ENCODE measurements around the gene LCN10. TPM values are rescaled to one million over a fixed set of nuclear protein-coding genes. Genes with fewer than 3 reads are reported as not detected.
A peak's percentile ranks its signal among the peaks of the same experiment; 100 is the strongest.
"Not testable (repeated sequence)": the region's sequence is repeated elsewhere in the genome, so short reads cannot be mapped to it uniquely, and the experiment has no call there.

Gene LCN10
- total RNA-seq, 1 experiment from 2014 or later: 1.5 TPM

- H2BK20ac ChIP-seq (ENCODE audit: low read depth, low read length, poor library complexity, severe bottlenecking): no peak within 1 kb of the TSS
- no peaks in the 10 kb centered on the region for H4K20me1 ChIP-seq (ENCODE audit: control insufficient read depth, insufficient read depth, insufficient read length)
- peaks cover 8% of the 10 kb centered on the region for H3K79me1 ChIP-seq (ENCODE audit: insufficient read depth, low read depth, low read length, poor library complexity, severe bottlenecking)
- no peak within 1 kb of the TSS for H2BK5ac ChIP-seq (ENCODE audit: insufficient read length, low read length)
- H4K8ac ChIP-seq (replicated peaks; ENCODE audit: insufficient read length, low read depth, low read length): no peak within 1 kb of the TSS
- no peak within 1 kb of the TSS for H2BK120ac ChIP-seq (ENCODE audit: low read depth, low read length, poor library complexity, severe bottlenecking)
- H2BK15ac ChIP-seq (ENCODE audit: low read depth, low read length): no peak within 1 kb of the TSS
- no peaks in the 10 kb centered on the region; the same call in 1 of the 2 replicates for H3K4me1 ChIP-seq (ENCODE audit: insufficient read depth, low read length)
- Mint-ChIP-seq H3K4me3 (peak within 1 kb of the TSS; percentile 70 to 85), H3K27me3 (ENCODE audit: low read depth) (peaks cover 40% of the 10 kb centered on the region), H3K27ac (peak within 1 kb of the TSS in 1 of 3 experiments; percentile 44; a peak in 1 of 7 replicates), H3K9me3 (no peaks in the 10 kb centered on the region), H3K36me3 (ENCODE audit: insufficient read depth in 1 of 3, low read depth in 3 of 3) (peaks cover 0 to 5% (median 4%) of the 10 kb centered on the region in 3 experiments; a peak in 3 of 7 replicates), H3K4me1 (peaks cover 3 to 10% of the 10 kb centered on the region in 2 experiments)
- peak; percentile 75 for DNase-seq
- no peak within 1 kb of the TSS for H2BK12ac ChIP-seq (ENCODE audit: insufficient read length, low read depth, low read length)
- no peak within 1 kb of the TSS for H3K27ac ChIP-seq (ENCODE audit: insufficient read length, low read depth, low read length)
- no peaks in the 10 kb centered on the region for H3K9me3 ChIP-seq (ENCODE audit: control insufficient read depth, low read depth, low read length)
- no peak within 1 kb of the TSS for H2AFZ ChIP-seq (ENCODE audit: low read length)
- peak within 1 kb of the TSS; percentile 70 for H3K4me2 ChIP-seq (ENCODE audit: insufficient read depth, insufficient read length, low read length)
- H3K79me2 ChIP-seq (ENCODE audit: insufficient read depth, low read length): peaks cover 4% of the 10 kb centered on the region; the same call in 1 of the 2 replicates
- H3K23ac ChIP-seq (ENCODE audit: insufficient read length, low read depth, low read length): no peak within 1 kb of the TSS
- no peak within 1 kb of the TSS for H2AK5ac ChIP-seq (ENCODE audit: insufficient read length, low read length)
- H3T11ph ChIP-seq (ENCODE audit: low read length): no peak within 1 kb of the TSS
- WGBS (ENCODE audit: extremely low coverage, insufficient read length, low lambda C conversion rate): no CpG with 5 or more reads among the region's 119 CpGs
- TF ChIP-seq, protein P1, sequence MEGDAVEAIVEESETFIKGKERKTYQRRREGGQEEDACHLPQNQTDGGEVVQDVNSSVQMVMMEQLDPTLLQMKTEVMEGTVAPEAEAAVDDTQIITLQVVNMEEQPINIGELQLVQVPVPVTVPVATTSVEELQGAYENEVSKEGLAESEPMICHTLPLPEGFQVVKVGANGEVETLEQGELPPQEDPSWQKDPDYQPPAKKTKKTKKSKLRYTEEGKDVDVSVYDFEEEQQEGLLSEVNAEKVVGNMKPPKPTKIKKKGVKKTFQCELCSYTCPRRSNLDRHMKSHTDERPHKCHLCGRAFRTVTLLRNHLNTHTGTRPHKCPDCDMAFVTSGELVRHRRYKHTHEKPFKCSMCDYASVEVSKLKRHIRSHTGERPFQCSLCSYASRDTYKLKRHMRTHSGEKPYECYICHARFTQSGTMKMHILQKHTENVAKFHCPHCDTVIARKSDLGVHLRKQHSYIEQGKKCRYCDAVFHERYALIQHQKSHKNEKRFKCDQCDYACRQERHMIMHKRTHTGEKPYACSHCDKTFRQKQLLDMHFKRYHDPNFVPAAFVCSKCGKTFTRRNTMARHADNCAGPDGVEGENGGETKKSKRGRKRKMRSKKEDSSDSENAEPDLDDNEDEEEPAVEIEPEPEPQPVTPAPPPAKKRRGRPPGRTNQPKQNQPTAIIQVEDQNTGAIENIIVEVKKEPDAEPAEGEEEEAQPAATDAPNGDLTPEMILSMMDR (conservative IDR thresholded peaks at IDR 0.05): no peak
- H4K91ac ChIP-seq (ENCODE audit: insufficient read length, low read depth, low read length): no peak within 1 kb of the TSS
- H3K4ac ChIP-seq (ENCODE audit: low read depth, low read length): no peak within 1 kb of the TSS
- H3K14ac ChIP-seq (ENCODE audit: insufficient read depth, low read length): 0 out of 2 replicates have a peak within 1 kb of the TSS, but pooled peaks have one; percentile 74
- H3K18ac ChIP-seq (ENCODE audit: insufficient read length, low read depth, low read length): no peak within 1 kb of the TSS
- H4K5ac ChIP-seq (ENCODE audit: insufficient read length, low read depth, low read length): no peak within 1 kb of the TSS
- no peaks in the 10 kb centered on the region for H3K27me3 ChIP-seq (ENCODE audit: insufficient read depth, low read length)
- H3K23me2 ChIP-seq (ENCODE audit: insufficient read length, low read depth, low read length, poor library complexity, severe bottlenecking): peaks cover 12% of the 10 kb centered on the region
- H3K9ac ChIP-seq (ENCODE audit: extremely low read depth, insufficient read length, low read length): no peak within 1 kb of the TSS
- H3K56ac ChIP-seq (ENCODE audit: insufficient read length, low read depth, low read length): no peak within 1 kb of the TSS
These were observed 30.7 kb downstream of the LCN10 start, which contains the start of gene DIPK1B for GRCh38 chr9:136711751-136712689. DIPK1B (plus strand) TSS chr9:136712572; CDS start chr9:136712666, 94 bp downstream.

DNA sequence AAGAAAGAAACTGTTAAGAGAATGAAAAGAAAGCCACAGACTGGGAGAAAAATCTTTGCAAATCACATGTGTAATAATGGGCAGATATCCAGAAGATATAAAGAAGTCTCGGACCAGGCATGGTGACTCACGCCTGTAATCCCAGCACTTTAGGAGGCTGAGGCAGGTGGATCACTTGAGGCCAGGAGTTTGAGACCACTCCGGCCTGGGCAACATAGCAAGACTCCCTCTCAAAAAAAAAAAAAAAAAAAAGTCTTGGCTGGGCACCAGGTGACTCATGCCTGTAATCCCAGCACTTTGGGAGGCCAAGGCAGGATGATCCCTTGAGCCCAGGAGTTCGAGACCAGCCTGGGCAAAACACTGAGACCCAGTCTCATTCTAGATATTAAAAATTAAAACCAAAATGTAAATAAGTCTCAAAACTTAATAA is 31.5 kb downstream of the LCN10 start:
- peak; percentile 23 for DNase-seq
- Histone ChIP-seq H3K4me2 (ENCODE audit: insufficient read depth, insufficient read length, low read length) (peak overlapping the region; percentile 57), H3K23me2 (ENCODE audit: insufficient read length, low read depth, low read length, poor library complexity, severe bottlenecking) (peaks cover 12% of the 10 kb centered on the region)
- not testable (repeated sequence) for H3K27ac Mint-ChIP-seq; H4K91ac ChIP-seq (ENCODE audit: insufficient read length, low read depth, low read length); H3K36me3 Mint-ChIP-seq (ENCODE audit: insufficient read depth in 1 of 3, low read depth in 3 of 3); H2BK15ac ChIP-seq (ENCODE audit: low read depth, low read length); H2BK5ac ChIP-seq (ENCODE audit: insufficient read length, low read length); H3K27me3 ChIP-seq (ENCODE audit: insufficient read depth, low read length); H3K4me1 ChIP-seq (ENCODE audit: insufficient read depth, low read length); H3K18ac ChIP-seq (ENCODE audit: insufficient read length, low read depth, low read length); H3K9me3 ChIP-seq (ENCODE audit: control insufficient read depth, low read depth, low read length); H3K14ac ChIP-seq (ENCODE audit: insufficient read depth, low read length); H3K4ac ChIP-seq (ENCODE audit: low read depth, low read length); H2BK12ac ChIP-seq (ENCODE audit: insufficient read length, low read depth, low read length); H4K8ac ChIP-seq (replicated peaks; ENCODE audit: insufficient read length, low read depth, low read length); H3K9me3 Mint-ChIP-seq; H2AK5ac ChIP-seq (ENCODE audit: insufficient read length, low read length); H3T11ph ChIP-seq (ENCODE audit: low read length); H3K56ac ChIP-seq (ENCODE audit: insufficient read length, low read depth, low read length); H3K27ac ChIP-seq (ENCODE audit: insufficient read length, low read depth, low read length); H3K4me1 Mint-ChIP-seq; H3K9ac ChIP-seq (ENCODE audit: extremely low read depth, insufficient read length, low read length); H2AFZ ChIP-seq (ENCODE audit: low read length); H3K79me2 ChIP-seq (ENCODE audit: insufficient read depth, low read length); H4K20me1 ChIP-seq (ENCODE audit: control insufficient read depth, insufficient read depth, insufficient read length); H4K5ac ChIP-seq (ENCODE audit: insufficient read length, low read depth, low read length); H2BK20ac ChIP-seq (ENCODE audit: low read depth, low read length, poor library complexity, severe bottlenecking); H3K23ac ChIP-seq (ENCODE audit: insufficient read length, low read depth, low read length); H2BK120ac ChIP-seq (ENCODE audit: low read depth, low read length, poor library complexity, severe bottlenecking); H3K79me1 ChIP-seq (ENCODE audit: insufficient read depth, low read depth, low read length, poor library complexity, severe bottlenecking)
- no CpG with 5 or more reads among the region's 4 CpGs for WGBS (ENCODE audit: extremely low coverage, insufficient read length, low lambda C conversion rate)
- peak overlapping the region; percentile 65 to 85 for H3K4me3 Mint-ChIP-seq
- peaks cover 43% of the 10 kb centered on the region for H3K27me3 Mint-ChIP-seq (ENCODE audit: low read depth)
